Ammon's horn (tissue), 1 donor: Measurements from ENCODE around the gene OR1I1.

Experiments used
- DNase-seq: peaks from one replicate; pipeline ENCODE4 v3.0.0-alpha.2; 2016; ENCODE audit warnings: low spot score

Gene OR1I1

GRCh38 chr19:15118789-15119494 is 36.9 kb downstream of the OR1I1 start:
- DNase-seq: no peak

GRCh38 chr19:15120135-15121026 is 38.4 kb downstream of the OR1I1 start:
- no peak for DNase-seq

- DNase-seq: no peak
Measured at GRCh38 chr19:15122331-15123030, 40.5 kb downstream of the OR1I1 start.

- no peak for DNase-seq
Measured at GRCh38 chr19:15123031-15123890, 41.2 kb downstream of the OR1I1 start.

GRCh38 chr19:15123900-15124299 is 41.9 kb downstream of the OR1I1 start:
- DNase-seq: peak; percentile 76

- peak; percentile 18 for DNase-seq
Measured at GRCh38 chr19:15124572-15125231, 42.7 kb downstream of the OR1I1 start.

- DNase-seq: peak; percentile 98
Measured at GRCh38 chr19:15125232-15126067, 43.4 kb downstream of the OR1I1 start.

- DNase-seq: no peak
Measured at GRCh38 chr19:15126131-15126910, 44.3 kb downstream of the OR1I1 start.

- no peak for DNase-seq
Measured at GRCh38 chr19:15128162-15128770, 46.3 kb downstream of the OR1I1 start.

- no peak for DNase-seq
Measured at GRCh38 chr19:15129856-15130585, 48.0 kb downstream of the OR1I1 start.

- DNase-seq: no peak
Measured at GRCh38 chr19:15136234-15136954, 54.4 kb downstream of the OR1I1 start.

- no peak for DNase-seq
Measured at GRCh38 chr19:15137777-15138176, 55.8 kb downstream of the OR1I1 start.

- no peak for DNase-seq
Measured at GRCh38 chr19:15138427-15138826, 56.4 kb downstream of the OR1I1 start.

- DNase-seq: no peak
Measured at GRCh38 chr19:15141143-15141542, 59.1 kb downstream of the OR1I1 start.

- no peak for DNase-seq
Measured at GRCh38 chr19:15142313-15142712, 60.3 kb downstream of the OR1I1 start.
